ENCODE data around the gene GLRX5.
A peak's percentile ranks its signal among the peaks of the same experiment; 100 is the strongest.

GLRX5 gene

GRCh38 chr14:95522556-95522955, 12.3 kb upstream of the GLRX5 start:
- TF ChIP-seq CTCF (IDR thresholded peaks at IDR 0.05; ENCODE audit: low read depth, low read length) = no peak
- no peak for TF ChIP-seq EZH2phosphoT487 (IDR thresholded peaks at IDR 0.05; ENCODE audit: low read depth)
- H3K27me3 ChIP-seq (ENCODE audit: low read depth, low read length) = no peaks in the 10 kb centered on the region
- H3K4me3 ChIP-seq (ENCODE audit: low read length) = no peak overlapping the region
- H3K9me3 ChIP-seq (ENCODE audit: insufficient read depth, low read length) = no peaks in the 10 kb centered on the region
- H3K4me1 ChIP-seq (ENCODE audit: low read length) = peaks cover 77% of the 10 kb centered on the region
- no peak overlapping the region for H3K9ac ChIP-seq (ENCODE audit: low read length)
- H3K79me2 ChIP-seq (ENCODE audit: low read length) = no peaks in the 10 kb centered on the region
- H3K36me3 ChIP-seq (replicated peaks; ENCODE audit: low read depth, low read length) = no peaks in the 10 kb centered on the region
- peak overlapping the region; percentile 64 for H3K4me2 ChIP-seq (ENCODE audit: low read length)
- H4K20me1 ChIP-seq (ENCODE audit: insufficient read depth, low read length) = no peaks in the 10 kb centered on the region
- H3K27ac ChIP-seq (ENCODE audit: low read length) = no peak overlapping the region
- H2AFZ ChIP-seq (ENCODE audit: low read depth, low read length) = no peak overlapping the region

- H3K9ac ChIP-seq (ENCODE audit: low read length) = peak overlapping the region; percentile 26; the same call in 1 of the 2 replicates
- peak overlapping the region; percentile 73 for H2AFZ ChIP-seq (ENCODE audit: low read depth, low read length)
- no peaks in the 10 kb centered on the region for H3K36me3 ChIP-seq (replicated peaks; ENCODE audit: low read depth, low read length)
- H3K4me1 ChIP-seq (ENCODE audit: low read length) = peaks cover 73% of the 10 kb centered on the region
- no peaks in the 10 kb centered on the region for H3K79me2 ChIP-seq (ENCODE audit: low read length)
- no peak overlapping the region for H3K27ac ChIP-seq (ENCODE audit: low read length)
- H4K20me1 ChIP-seq (ENCODE audit: insufficient read depth, low read length) = no peaks in the 10 kb centered on the region
- H3K9me3 ChIP-seq (ENCODE audit: insufficient read depth, low read length) = no peaks in the 10 kb centered on the region
- no peaks in the 10 kb centered on the region for H3K27me3 ChIP-seq (ENCODE audit: low read depth, low read length)
- TF ChIP-seq CTCF (IDR thresholded peaks at IDR 0.05; ENCODE audit: low read depth, low read length) (no peak), EZH2phosphoT487 (IDR thresholded peaks at IDR 0.05; ENCODE audit: low read depth) (no peak)
- H3K4me2 ChIP-seq (ENCODE audit: low read length) = peak overlapping the region; percentile 64
- peak overlapping the region; percentile 53 for H3K4me3 ChIP-seq (ENCODE audit: low read length)
Measured at GRCh38 chr14:95523051-95523814, 11.6 kb upstream of the GLRX5 start.

GRCh38 chr14:95523815-95524448, 10.9 kb upstream of the GLRX5 start:
- Histone ChIP-seq H4K20me1 (ENCODE audit: insufficient read depth, low read length) (no peaks in the 10 kb centered on the region), H3K4me3 (ENCODE audit: low read length) (peak overlapping the region; percentile 53), H2AFZ (ENCODE audit: low read depth, low read length) (peak overlapping the region; percentile 73), H3K9me3 (ENCODE audit: insufficient read depth, low read length) (no peaks in the 10 kb centered on the region), H3K27me3 (ENCODE audit: low read depth, low read length) (no peaks in the 10 kb centered on the region), H3K36me3 (replicated peaks; ENCODE audit: low read depth, low read length) (peaks cover 2% of the 10 kb centered on the region), H3K4me2 (ENCODE audit: low read length) (peak overlapping the region; percentile 64), H3K9ac (ENCODE audit: low read length) (peak overlapping the region; percentile 26; the same call in 1 of the 2 replicates), H3K27ac (ENCODE audit: low read length) (no peak overlapping the region), H3K79me2 (ENCODE audit: low read length) (0 out of 2 replicates have a peak, but pooled peaks cover 3% of the 10 kb centered on the region), H3K4me1 (ENCODE audit: low read length) (peaks cover 66% of the 10 kb centered on the region)
- TF ChIP-seq EZH2phosphoT487 (IDR thresholded peaks at IDR 0.05; ENCODE audit: low read depth) = no peak
- no peak; the same call in 1 of the 2 replicates for TF ChIP-seq CTCF (IDR thresholded peaks at IDR 0.05; ENCODE audit: low read depth, low read length)
